Nephron (organoid): ENCODE data around the gene CLTRN.

ENCODE experiments used
- H3K27ac Mint-ChIP-seq, 3 experiments: 2 replicates each; pipeline ENCODE4 v1.8.0; 2020; ENCODE audit warnings: mixed read lengths in 3 of 3, mild to moderate bottlenecking in 2 of 3, moderate library complexity in 1 of 3
- H3K27me3 Mint-ChIP-seq: 2 replicates; pipeline ENCODE4 v1.8.0; 2021; ENCODE audit warnings: low read depth, mild to moderate bottlenecking, moderate library complexity, mixed read lengths
- H3K36me3 Mint-ChIP-seq: 2 replicates; pipeline ENCODE4 v1.8.0; 2020; ENCODE audit warnings: low read depth, mixed read lengths
- H3K4me1 Mint-ChIP-seq: 2 replicates; pipeline ENCODE4 v1.8.0; 2020; ENCODE audit warnings: mixed read lengths
- H3K4me3 Mint-ChIP-seq, 3 experiments: 2 replicates each; pipeline ENCODE4 v1.8.0; 2020; ENCODE audit warnings: mild to moderate bottlenecking in 3 of 3, mixed read lengths in 3 of 3, moderate library complexity in 2 of 3
- H3K9me3 Mint-ChIP-seq: 2 replicates; pipeline ENCODE4 v1.8.0; 2020; ENCODE audit warnings: mixed read lengths
- CTCF ChIP-seq, 3 experiments: fragments of 200-600 bp; sonication (generic); IDR thresholded peaks; one replicate each; pipeline ENCODE4 v1.5.0; 2021; ENCODE audit warnings: antibody characterized with exemption in 3 of 3; ENCODE audit not compliant: unreplicated experiment in 3 of 3

CLTRN gene

GRCh38 chrX:15600745-15601144 lies 63.9 kb downstream of the CLTRN start, which contains the start of gene ACE2:
TSS of gene ACE2 (minus strand) at chrX:15600960. CDS start at chrX:15600911, 49 bp downstream.
- no peak for TF ChIP-seq CTCF (IDR thresholded peaks at IDR 0.05; ENCODE audit: unreplicated experiment in 3 of 3)
- Mint-ChIP-seq H3K36me3 (no peaks in the 10 kb centered on the region), H3K27ac (peak within 1 kb of the TSS in 2 of 3 experiments; percentile 8 to 26), H3K4me3 (no peak within 1 kb of the TSS), H3K4me1 (no peaks in the 10 kb centered on the region), H3K27me3 (no peaks in the 10 kb centered on the region), H3K9me3 (no peaks in the 10 kb centered on the region)

- H3K4me3 Mint-ChIP-seq, result no peak overlapping the region
- H3K36me3 Mint-ChIP-seq, result no peaks in the 10 kb centered on the region
- H3K4me1 Mint-ChIP-seq, result no peaks in the 10 kb centered on the region
- H3K9me3 Mint-ChIP-seq, result no peaks in the 10 kb centered on the region
- H3K27me3 Mint-ChIP-seq, result no peaks in the 10 kb centered on the region
- H3K27ac Mint-ChIP-seq, result no peak overlapping the region
- TF ChIP-seq CTCF (IDR thresholded peaks at IDR 0.05; ENCODE audit: unreplicated experiment in 3 of 3), result no peak
Observed at GRCh38 chrX:15600049-15600448, 64.6 kb downstream of the CLTRN start.

DNA sequence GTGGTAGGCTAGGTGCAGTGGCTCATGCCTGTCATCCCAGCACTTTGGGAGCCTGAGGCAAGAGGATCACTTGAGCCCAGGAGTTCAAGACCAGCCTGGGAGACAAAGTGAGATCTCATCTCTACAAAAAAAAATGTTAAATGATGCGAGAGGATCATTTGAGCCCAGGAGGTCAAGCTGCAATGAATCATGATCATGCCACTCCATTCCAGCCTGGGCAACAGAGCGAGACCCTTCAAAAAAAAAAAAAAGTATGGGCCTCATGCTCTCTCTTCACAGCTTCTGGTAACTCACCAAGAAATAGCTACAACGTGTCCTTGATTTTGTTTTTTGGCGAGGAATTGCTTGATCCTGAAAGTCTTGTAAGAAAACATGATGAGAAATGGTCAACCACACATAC lies 65.1 kb downstream of the CLTRN start:
- H3K9me3 Mint-ChIP-seq, result no peaks in the 10 kb centered on the region
- no peak overlapping the region for H3K27ac Mint-ChIP-seq
- no peak overlapping the region for H3K4me3 Mint-ChIP-seq
- no peak for TF ChIP-seq CTCF (IDR thresholded peaks at IDR 0.05; ENCODE audit: unreplicated experiment in 3 of 3)
- H3K27me3 Mint-ChIP-seq, result no peaks in the 10 kb centered on the region
- no peaks in the 10 kb centered on the region for H3K36me3 Mint-ChIP-seq
- H3K4me1 Mint-ChIP-seq, result no peaks in the 10 kb centered on the region

GRCh38 chrX:15598026-15598425 lies 66.6 kb downstream of the CLTRN start:
- Mint-ChIP-seq H3K9me3 (no peaks in the 10 kb centered on the region), H3K36me3 (no peaks in the 10 kb centered on the region), H3K27me3 (no peaks in the 10 kb centered on the region), H3K4me1 (no peaks in the 10 kb centered on the region), H3K27ac (no peak overlapping the region), H3K4me3 (no peak overlapping the region)
- TF ChIP-seq CTCF (IDR thresholded peaks at IDR 0.05; ENCODE audit: unreplicated experiment in 3 of 3), result no peak

- Mint-ChIP-seq H3K36me3 (no peaks in the 10 kb centered on the region), H3K27ac (no peak overlapping the region), H3K4me3 (no peak overlapping the region), H3K27me3 (no peaks in the 10 kb centered on the region), H3K9me3 (no peaks in the 10 kb centered on the region), H3K4me1 (no peaks in the 10 kb centered on the region)
- no peak for TF ChIP-seq CTCF (IDR thresholded peaks at IDR 0.05; ENCODE audit: unreplicated experiment in 3 of 3)
Observed at GRCh38 chrX:15594371-15594770, 70.2 kb downstream of the CLTRN start.
